Caki2 (cell line): ENCODE results near the gene GPR183. TPM values are rescaled to one million over a fixed set of nuclear protein-coding genes. Genes with fewer than 3 reads are reported as not detected.
"Not testable (repeated sequence)": the region's sequence is repeated elsewhere in the genome, so short reads cannot be mapped to it uniquely, and the experiment has no call there.

Experiments
- DNase-seq: peaks from one replicate; pipeline ENCODE4 v3.0.0-alpha.2; 2015; ENCODE audit warnings: low read depth
- in situ Hi-C: cut with HindIII; loops from 2 replicates; pipeline ENCODE4 v1.10.0; 2016; ENCODE audit warnings: low sequenced_read_pairs, low pct_unique_long_range_greater_than_20kb, mixed read lengths
- total RNA-seq: library from RNA; depleted of rRNA; stranded (reverse); fragments of >200 nt; shearing (Covaris generic); gene quantifications from 2 replicates; pipeline ENCODE4 v1.2.3, GENCODE V29; 2014; ENCODE audit warnings: low replicate concordance

Gene GPR183
- total RNA-seq, 1 experiment from 2014 or later = not detected

DNA sequence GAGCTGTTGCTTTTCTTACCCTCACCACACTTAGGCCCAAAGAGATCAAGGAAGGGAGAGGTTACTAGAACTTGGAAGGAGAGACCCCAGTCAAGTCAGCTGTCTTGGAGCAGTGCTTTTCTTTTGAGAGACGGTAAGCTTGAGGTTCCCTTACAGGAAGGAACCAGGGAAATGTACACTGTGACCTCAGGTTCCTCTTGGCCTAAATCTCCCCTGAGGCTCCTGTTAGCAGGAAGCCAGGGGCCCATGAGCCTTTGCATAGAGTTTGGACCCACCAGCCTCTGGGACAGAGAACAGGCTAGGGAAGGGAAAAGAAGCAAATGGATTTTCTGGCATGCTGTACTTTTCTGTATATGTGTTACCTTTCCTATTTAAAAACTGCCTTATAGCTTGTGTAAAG lies 43.1 kb downstream of the GPR183 start:
- DNase-seq = no peak
- in situ Hi-C loops = no loop called here

DNA sequence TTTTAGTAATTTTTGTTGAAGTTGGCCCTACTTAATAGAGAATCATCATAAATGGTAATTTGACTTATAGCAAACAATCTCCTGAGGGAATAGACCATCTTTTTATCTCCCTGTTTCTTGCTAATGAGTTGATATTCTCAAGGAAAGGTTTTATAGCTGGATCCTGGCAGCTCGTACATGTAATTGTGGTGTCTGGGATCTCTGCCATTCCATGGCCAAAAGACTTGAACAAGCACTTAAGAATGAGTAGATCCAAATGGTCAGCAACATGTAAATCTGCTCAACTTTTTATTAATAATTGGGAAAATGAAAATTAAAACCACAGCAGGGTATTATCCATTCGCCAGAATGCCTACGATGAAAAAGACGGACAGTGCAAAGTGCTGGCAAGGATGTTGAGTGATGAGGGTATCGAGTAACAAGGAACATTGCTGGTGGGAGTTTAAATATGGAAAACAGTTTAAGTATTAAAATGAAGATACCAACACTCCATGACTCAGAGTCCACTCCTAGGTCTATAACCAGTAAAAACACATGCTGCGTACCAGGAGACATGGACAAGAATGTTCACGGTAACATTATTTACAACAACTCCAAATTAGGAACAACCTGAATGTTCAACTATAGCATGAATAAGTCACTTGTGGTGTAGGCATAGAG lies 43.9 kb downstream of the GPR183 start:
- in situ Hi-C loops = no loop called here
- DNase-seq = no peak

DNA sequence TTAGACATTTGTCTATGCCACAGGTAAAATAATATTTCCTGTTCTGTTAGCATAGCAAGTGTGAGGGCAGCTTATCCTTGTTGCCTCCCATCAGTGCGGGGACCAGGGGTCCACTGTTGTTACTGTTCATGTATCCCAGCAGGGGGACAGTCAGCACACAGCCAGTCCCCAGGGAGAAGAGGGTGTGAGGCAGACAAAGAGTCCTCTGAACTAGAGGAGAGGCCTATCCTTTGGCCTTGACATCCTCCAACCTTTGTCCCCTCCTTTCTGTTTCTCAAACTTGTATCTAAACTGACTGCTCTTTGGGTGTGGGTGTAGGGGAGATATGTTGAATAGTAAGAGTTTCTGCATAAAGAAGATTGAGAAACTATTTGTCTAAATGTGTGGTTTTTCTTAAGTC lies 46.1 kb downstream of the GPR183 start:
- no peak for DNase-seq
- in situ Hi-C loops = no loop called here

DNA sequence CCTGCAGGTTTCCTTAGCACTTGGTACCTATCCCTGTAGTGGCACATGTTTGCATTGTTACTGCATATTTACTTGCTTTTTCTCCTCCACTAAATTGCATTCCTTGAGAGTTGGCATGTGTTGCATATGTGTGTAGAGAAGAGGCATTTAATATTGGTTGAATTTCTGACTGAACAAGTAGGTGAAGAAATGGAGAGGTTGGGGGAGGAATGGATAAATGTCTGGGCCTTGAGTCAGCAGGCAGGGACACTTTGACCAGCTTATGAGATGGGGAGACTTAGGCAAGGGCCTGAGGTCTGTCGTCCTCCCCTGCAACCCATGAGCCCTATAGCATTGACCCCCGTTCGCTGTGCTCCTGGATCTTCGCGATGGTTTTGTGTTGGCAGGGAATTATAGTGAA lies 47.0 kb downstream of the GPR183 start:
- in situ Hi-C loops = no loop called here
- DNase-seq = no peak

DNA sequence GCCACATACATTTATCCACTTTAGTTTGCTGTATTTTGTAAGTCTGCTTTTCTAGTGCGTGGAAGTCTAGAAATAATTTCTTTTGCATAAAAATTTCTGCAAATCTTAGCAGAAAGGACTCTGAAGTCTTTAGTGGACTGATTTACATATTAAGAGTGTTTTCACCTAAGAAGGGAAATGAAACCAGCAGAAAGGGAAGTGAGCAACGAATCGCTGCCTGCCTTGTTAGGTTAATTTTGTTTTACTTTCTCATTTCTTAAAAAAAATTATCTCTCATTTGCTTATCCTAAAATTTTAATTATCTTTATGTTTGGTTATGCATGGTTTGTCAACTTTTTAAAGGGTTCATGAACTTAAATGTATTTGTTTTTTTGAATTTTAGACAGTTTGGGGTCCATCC lies 48.3 kb downstream of the GPR183 start:
- in situ Hi-C loops = no loop called here
- DNase-seq = no peak

DNA sequence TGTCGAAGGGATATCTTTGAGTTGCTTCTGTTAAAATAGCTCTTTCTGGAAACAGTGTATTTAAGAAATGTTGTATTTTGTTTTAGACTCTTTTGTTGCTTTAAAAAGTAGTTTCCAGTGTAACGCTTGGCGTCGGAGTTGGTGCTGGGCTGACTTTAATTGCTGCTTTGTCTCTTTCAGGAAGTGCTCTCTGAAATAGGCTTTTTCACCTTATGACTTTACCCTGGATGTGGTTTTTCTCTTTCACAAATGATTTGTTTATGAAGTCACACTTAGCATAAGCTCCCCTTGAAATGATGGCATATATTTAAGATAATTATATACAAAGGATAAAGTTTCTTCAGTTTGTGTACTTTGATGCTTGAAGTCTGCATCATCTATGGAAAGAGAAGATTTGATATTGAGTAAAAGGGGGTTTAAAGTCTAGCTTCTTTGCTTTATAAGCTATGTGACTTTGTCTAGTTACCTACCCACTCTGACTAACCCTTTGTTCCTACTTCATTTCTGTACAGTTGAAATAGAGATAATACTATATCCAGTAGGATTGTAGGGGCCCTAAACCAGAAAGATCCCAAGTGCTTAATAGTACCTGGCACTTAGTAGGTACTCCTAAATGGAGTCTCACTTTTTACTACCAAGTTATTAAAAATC lies 48.9 kb downstream of the GPR183 start, which contains the start of gene GPR18:
Gene GPR18 (minus strand): TSS at position 170 of the 651 bp plus-strand sequence. CDS start 2,507 bp downstream, outside the sequence.
- no peak for DNase-seq
- in situ Hi-C loops = no loop called here

DNA sequence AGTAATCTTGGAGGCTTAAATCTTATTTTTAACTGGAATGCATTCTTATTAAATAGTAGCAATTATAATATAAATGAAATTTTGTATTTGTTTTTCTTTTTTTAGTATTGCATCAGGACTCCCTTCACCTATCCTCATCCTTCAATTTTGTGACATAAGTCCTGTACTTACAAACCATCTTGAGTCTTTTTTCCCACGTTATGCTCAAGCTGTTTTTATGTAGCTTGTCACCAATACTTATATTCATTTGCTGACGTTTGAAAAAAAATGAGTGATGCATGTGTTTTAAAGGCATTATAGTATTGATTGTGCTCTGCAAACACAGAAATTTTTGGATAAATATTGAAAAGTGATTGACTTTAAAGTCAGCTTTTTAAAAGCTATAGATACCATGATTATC lies 49.9 kb downstream of the GPR183 start:
- in situ Hi-C loops = no loop called here
- no peak for DNase-seq

DNA sequence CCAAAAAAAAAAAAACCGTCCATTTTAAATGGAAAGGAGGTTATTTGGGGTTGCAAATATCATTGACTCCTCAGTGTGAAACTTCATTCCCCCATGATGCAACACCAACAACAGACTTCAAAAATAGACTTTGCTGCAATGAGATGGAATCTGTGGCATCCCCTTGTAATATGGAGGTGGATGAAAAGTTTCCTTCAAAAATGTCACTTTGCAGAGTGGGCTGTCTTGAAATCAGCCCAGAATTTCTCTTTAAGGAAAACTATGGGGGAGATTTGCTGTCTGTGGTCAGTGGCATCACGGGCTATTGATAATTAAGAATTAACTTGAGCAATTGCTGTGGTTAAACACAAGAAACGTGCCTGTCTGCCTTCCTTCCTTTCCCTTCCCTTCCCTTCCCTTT lies 50.5 kb downstream of the GPR183 start:
- in situ Hi-C loops = no loop called here
- no peak for DNase-seq

DNA sequence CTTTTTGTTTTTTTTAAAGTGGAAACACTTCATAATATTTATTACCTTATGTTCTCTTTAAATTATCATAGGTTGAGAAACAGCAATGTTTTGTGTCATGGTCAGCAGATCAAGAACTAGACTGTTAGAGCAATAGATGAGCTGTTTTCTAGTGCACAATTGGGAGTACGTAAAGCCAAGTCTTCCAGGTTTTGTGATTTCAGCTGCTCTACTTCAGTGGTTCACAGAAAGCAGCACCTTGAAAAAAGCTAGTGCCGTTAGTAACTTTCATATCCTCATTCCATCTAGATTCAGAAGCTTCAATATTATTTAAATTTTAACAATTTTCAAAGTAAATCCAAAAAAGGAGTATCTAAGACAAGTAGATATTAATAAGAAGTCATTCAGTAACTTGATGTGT lies 50.9 kb downstream of the GPR183 start:
- no peak for DNase-seq
- in situ Hi-C loops = no loop called here

DNA sequence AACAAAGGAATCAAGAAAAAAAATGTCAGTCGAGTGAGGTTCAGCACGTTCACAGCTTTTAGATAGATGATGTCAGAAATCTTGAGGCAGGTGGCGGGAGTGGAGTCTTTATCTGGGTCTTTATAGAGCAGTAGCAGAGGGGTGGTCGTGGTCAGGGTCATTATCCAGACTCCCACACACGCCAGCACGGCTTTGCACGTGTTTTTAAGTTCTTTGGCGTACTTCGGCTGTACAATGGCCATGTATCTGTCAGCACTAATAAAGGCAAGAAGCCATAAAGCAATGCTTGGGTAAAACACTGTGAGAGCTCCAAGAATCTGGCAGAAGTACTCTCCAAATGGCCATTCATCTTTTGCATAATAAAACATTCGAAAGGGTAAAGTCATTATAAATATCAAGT lies 51.9 kb downstream of the GPR183 start:
- in situ Hi-C loops = no loop called here
- DNase-seq = no peak

DNA sequence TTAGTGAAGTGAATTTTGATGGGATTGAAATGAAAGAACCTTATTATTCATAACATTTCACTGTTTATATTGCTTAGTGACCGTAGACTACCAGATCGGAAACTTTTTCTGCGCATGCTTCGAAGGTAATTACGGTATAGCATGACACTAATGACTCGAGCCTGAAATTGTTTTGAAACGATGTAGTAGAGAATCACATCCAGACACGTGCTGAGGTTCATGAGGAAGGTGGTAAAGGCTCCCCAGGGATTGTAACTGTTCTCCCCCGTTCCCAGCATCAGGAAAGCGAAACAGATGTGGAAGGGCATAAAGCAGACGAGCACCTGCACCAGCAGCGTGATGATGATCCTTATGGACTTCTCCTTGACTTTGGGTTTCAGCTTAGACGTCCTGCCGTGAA lies 52.4 kb downstream of the GPR183 start:
- no peak for DNase-seq
- in situ Hi-C loops = no loop called here

DNA sequence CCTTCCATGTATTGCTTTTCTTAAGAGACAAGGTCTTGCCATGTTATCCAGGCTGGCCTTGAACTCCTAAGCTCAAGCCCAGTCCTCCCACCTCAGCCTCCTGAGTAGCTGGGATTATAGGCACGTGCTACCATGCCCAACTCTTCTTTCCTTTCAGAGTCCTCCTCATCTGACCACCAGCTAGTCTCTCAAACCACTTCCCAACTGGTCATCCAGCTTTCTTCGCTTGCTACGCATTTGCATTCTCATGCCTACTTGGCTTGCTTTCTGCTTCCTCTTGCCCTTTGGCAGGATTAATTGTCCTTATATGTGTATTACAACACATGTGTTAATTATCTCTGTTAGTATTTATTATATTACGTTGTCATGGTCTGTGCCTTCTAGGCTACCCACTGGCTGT lies 55.3 kb downstream of the GPR183 start:
- in situ Hi-C loops = no loop called here
- no peak for DNase-seq

DNA sequence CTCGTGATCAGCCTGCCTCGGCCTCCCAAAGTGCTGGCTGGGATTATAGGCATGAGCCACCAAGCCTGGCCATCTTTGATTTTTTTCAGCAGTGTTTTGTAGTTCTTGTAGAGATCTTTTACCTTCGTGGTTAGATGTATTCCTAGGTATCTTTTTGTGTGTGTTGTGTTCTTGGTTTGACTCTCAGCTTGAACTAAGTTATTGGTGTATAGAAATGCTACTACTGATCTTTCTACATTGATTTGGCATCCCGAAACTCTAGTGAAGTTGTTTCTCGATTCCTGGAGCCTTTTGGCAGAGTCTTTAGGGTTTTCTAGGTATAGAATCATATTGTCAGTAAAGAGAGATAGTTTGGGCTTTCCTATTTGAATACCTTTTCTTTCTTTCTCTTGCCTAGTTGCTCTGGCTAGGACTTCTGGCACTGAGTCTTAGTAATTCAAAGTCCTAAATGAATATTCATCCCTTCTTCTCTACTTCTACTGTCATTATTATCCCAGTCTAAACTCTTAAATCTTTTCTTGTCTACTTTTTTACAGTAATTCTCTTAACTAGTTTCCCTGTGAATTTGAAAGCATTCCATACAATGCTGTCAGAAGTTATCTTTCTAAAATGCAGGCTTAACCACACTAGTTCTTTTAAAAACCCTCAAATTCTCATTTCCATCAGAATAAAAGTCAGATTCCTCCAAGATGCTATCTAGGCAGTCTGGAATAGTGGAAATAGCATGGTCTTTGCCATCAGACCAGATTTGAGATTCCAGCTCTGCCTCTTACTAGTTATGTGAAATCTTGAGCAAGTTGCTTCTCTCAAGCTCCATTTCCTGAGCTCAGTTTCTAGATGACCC lies 56.0 kb downstream of the GPR183 start:
- in situ Hi-C loops = no loop called here
- no peak for DNase-seq

DNA sequence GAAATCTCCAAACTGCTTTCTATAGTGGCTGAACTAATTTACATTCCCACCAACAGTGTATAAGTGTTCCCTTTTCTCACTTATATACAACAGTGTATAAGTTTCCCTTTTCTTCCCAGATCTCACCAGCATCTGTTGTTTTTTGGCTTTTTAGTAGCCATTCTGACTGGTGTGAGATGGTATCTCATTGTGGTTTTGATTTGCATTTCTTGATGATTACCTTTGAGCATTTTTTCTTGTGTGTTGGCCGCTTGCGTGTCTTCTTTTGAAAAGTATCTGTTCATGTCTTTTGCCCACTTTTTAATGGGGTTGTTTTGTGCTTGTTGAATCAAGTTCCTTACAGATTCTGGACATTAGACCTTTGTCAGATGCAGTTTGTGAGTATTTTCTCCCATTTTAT lies 57.6 kb downstream of the GPR183 start:
- in situ Hi-C loops, DNase-seq: not testable (repeated sequence)

DNA sequence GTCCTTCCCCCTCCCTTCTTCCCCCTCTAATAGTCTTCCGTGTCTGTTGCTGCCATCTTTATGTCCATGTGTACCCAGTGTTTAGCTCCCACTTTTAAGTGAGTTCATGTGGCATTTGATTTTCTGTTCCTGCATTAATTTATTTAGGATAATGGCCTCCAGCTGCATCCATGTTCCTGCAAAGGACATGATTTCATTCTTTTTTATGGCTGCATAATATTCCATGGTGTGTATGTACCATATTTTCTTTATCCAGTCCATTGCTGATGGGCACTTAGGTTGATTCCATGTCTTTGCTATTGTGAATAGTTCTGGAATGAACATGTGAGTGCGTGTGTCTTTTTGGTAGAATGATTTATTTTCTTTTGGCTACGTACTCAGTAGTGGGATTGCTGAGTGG lies 58.0 kb downstream of the GPR183 start:
- DNase-seq, in situ Hi-C loops: not testable (repeated sequence)

DNA sequence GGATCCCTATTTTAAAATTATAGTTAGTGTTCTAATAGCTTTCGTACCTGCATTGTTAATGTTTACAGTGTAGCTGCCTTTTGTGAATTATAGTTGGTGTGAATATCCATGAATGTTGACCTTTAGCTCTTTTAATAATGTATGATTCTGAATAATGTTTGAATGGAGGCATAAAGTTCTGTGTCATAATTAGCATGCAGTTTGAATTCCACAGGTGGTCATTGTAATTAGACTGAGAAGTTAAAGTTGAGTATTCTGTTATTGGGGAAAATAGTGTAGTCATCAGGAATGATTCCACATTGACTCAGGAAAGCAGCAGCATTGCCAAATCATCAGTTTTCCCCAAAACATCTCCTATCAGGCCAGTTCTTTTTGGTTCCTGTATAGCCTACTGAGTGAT lies 61.1 kb downstream of the GPR183 start:
- in situ Hi-C loops = no loop called here
- no peak for DNase-seq
